Endothelial cell of umbilical vein (primary cell): Measurements from ENCODE around the gene BAD.

Source experiments
- CTCF ChIP-seq, 2 donors: IDR thresholded peaks; 1 replicate in 1 of 2; 2 replicates in 1 of 2; pipeline ENCODE4 v1.5.1; 2011; ENCODE audit warnings: low read length in 2 of 2, mild to moderate bottlenecking in 2 of 2, moderate library complexity in 2 of 2, control low read depth in 1 of 2, inconsistent platforms in 1 of 2, low read depth in 1 of 2; ENCODE audit not compliant: insufficient read depth in 1 of 2; ENCODE audit errors: extremely low read depth in 1 of 2
- EZH2 ChIP-seq: IDR thresholded peaks from 2 replicates; pipeline ENCODE4 v1.6.1; 2012; ENCODE audit warnings: borderline replicate concordance, low read depth, mild to moderate bottlenecking, moderate library complexity, low read length, inconsistent platforms; ENCODE audit not compliant: severe bottlenecking
- FOS ChIP-seq: IDR thresholded peaks from 2 replicates; pipeline ENCODE4 v1.6.1; 2011; ENCODE audit warnings: mild to moderate bottlenecking, low read length, moderate library complexity, borderline replicate concordance; ENCODE audit not compliant: insufficient read depth
- JUN ChIP-seq: IDR thresholded peaks from 2 replicates; pipeline ENCODE4 v1.6.1; 2011; ENCODE audit warnings: borderline replicate concordance, low read depth; ENCODE audit not compliant: insufficient read length, insufficient read depth
- MAX ChIP-seq: IDR thresholded peaks from 2 replicates; pipeline ENCODE4 v1.6.1; 2011; ENCODE audit not compliant: insufficient read depth, insufficient read length
- POLR2A ChIP-seq: IDR thresholded peaks from 2 replicates; pipeline ENCODE4 v1.6.1; 2012; ENCODE audit warnings: low read depth, mild to moderate bottlenecking, control low read depth, low read length
- POLR2AphosphoS5 ChIP-seq: IDR thresholded peaks from 2 replicates; pipeline ENCODE4 v1.6.1; 2012; ENCODE audit warnings: low read depth, mild to moderate bottlenecking, control low read depth, low read length, moderate library complexity; ENCODE audit not compliant: insufficient read depth

GRCh38 chr11:64333556-64333955 is 49.1 kb upstream of the BAD start:
- TF ChIP-seq POLR2AphosphoS5 (no peak), CTCF (IDR thresholded peaks at IDR 0.05; ENCODE audit: extremely low read depth in 1 of 2, insufficient read depth in 1 of 2, low read depth in 1 of 2, low read length in 2 of 2) (no peak), POLR2A (no peak), FOS (no peak), EZH2 (no peak), MAX (no peak), JUN (no peak)
